Iris pigment epithelial cell (primary cell): Measurements from ENCODE around the gene NEK8.
"Not testable (repeated sequence)": the region's sequence is repeated elsewhere in the genome, so short reads cannot be mapped to it uniquely, and the experiment has no call there.

ENCODE experiments used
- DNase-seq: peaks from one replicate; pipeline ENCODE4 v3.0.0-alpha.2; 2011; ENCODE audit warnings: low read depth

NEK8 gene

GRCh38 chr17:28763804-28764266, 35.2 kb downstream of the NEK8 start:
- peak; percentile 65 for DNase-seq

GRCh38 chr17:28765038-28765437, 36.5 kb downstream of the NEK8 start:
- no peak for DNase-seq

GRCh38 chr17:28773736-28774135, 45.1 kb downstream of the NEK8 start:
- DNase-seq: peak; percentile 37

GRCh38 chr17:28774206-28774605, 45.6 kb downstream of the NEK8 start:
- no peak for DNase-seq

- DNase-seq: no peak
Observed at GRCh38 chr17:28777178-28777577, 48.6 kb downstream of the NEK8 start.

- not testable (repeated sequence) for DNase-seq
Observed at GRCh38 chr17:28779601-28780000, 51.0 kb downstream of the NEK8 start.

- DNase-seq: no peak
Observed at GRCh38 chr17:28783161-28783560, 54.6 kb downstream of the NEK8 start.

- DNase-seq: no peak
Observed at GRCh38 chr17:28788100-28788499, 59.5 kb downstream of the NEK8 start.
